PC-9 (cell line): ENCODE data around the gene KCNMB2. TPM values are rescaled to one million over a fixed set of nuclear protein-coding genes. Genes with fewer than 3 reads are reported as not detected.

Source experiments
- BruUV-seq: library from RNA; stranded (reverse); fragments of 400-500 nt; replicated peaks from 2 replicates; lab custom pipeline; 2021; lab: Mats Ljungman, UMichigan
- CTCF ChIA-PET: fragments of 300-600 bp; sonication (Branson Sonifier 250); formaldehyde crosslinking; loops from one replicate; lab custom pipeline; 2022; ENCODE audit warnings: antibody characterized with exemption; lab: Charles Lee
- POLR2A ChIA-PET: fragments of 300-600 bp; sonication (Branson Sonifier 250); formaldehyde crosslinking; loops from one replicate; lab custom pipeline; 2022; ENCODE audit warnings: antibody characterized with exemption; ENCODE audit not compliant: unreplicated experiment; lab: Charles Lee
- DNase-seq, 2 experiments: peaks; one replicate each; pipeline versions ENCODE4 v3.0.0 to v3.0.0-alpha.2; 2015 to 2022; ENCODE audit warnings: mixed read lengths in 1 of 2
- H2AFZ ChIP-seq: fragments of 200-600 bp; sonication (generic); 2 replicates; pipeline ENCODE4 v1.8.1; 2017; ENCODE audit warnings: antibody characterized with exemption
- H3F3A ChIP-seq: fragments of 200-600 bp; sonication (generic); 2 replicates; pipeline ENCODE4 v1.8.1; 2017; ENCODE audit warnings: antibody characterized with exemption, mild to moderate bottlenecking, low read depth; ENCODE audit not compliant: insufficient read depth
- H3K27ac ChIP-seq: fragments of 200-600 bp; sonication (generic); 2 replicates; pipeline ENCODE4 v1.6.1; 2016; ENCODE audit warnings: mixed run types
- H3K27me3 ChIP-seq: fragments of 200-600 bp; sonication (generic); 2 replicates; pipeline ENCODE4 v1.6.1; 2016; ENCODE audit warnings: low read depth, mixed run types; ENCODE audit not compliant: insufficient read depth
- H3K36me3 ChIP-seq: fragments of 200-600 bp; sonication (generic); 2 replicates; pipeline ENCODE4 v1.6.1; 2016; ENCODE audit warnings: low read depth, mixed run types
- H3K4me1 ChIP-seq: fragments of 200-600 bp; sonication (generic); replicated peaks from 2 replicates; pipeline ENCODE4 v1.6.1; 2016; ENCODE audit warnings: mixed run types; ENCODE audit not compliant: insufficient read depth
- H3K4me2 ChIP-seq: fragments of 200-600 bp; sonication (generic); 2 replicates; pipeline ENCODE4 v1.6.1; 2017; ENCODE audit warnings: mixed run types
- H3K4me3 ChIP-seq: fragments of 200-600 bp; sonication (generic); 2 replicates; pipeline ENCODE4 v1.6.1; 2016; ENCODE audit warnings: mixed run types
- H3K79me2 ChIP-seq: fragments of 200-600 bp; sonication (generic); 2 replicates; pipeline ENCODE4 v1.6.1; 2017; ENCODE audit warnings: low read depth, mixed run types
- H3K9me2 ChIP-seq: fragments of 200-600 bp; sonication (generic); 2 replicates; pipeline ENCODE4 v1.8.1; 2017; ENCODE audit warnings: mild to moderate bottlenecking; ENCODE audit not compliant: insufficient read depth
- H3K9me3 ChIP-seq: fragments of 200-600 bp; sonication (generic); 2 replicates; pipeline ENCODE4 v1.8.1; 2016; ENCODE audit warnings: low read depth; ENCODE audit not compliant: insufficient read depth
- H4K20me1 ChIP-seq: fragments of 200-600 bp; sonication (generic); 2 replicates; pipeline ENCODE4 v1.8.1; 2017; ENCODE audit not compliant: insufficient read depth
- EZH2 ChIP-seq: fragments of 200-600 bp; sonication (generic); IDR thresholded peaks from 2 replicates; pipeline ENCODE4 v1.8.0; 2017; ENCODE audit warnings: antibody characterized with exemption, low read depth
- intact Hi-C: fragments of 100-400 bp; cut with micrococcal nuclease; formaldehyde crosslinking; loops from one replicate; pipeline ENCODE4 v1.10.0; 2022; ENCODE audit not compliant: unreplicated experiment
- total RNA-seq: library from RNA; stranded (reverse); gene quantifications from 2 replicates; pipeline ENCODE4 v1.2.3, GENCODE V29; 2021
- TF ChIP-seq, protein P1 (sequence below): fragments of 200-600 bp; sonication (generic); conservative IDR thresholded peaks from 2 replicates; pipeline ENCODE4 v1.6.1; 2017; ENCODE audit warnings: mixed run types, antibody characterized with exemption, mild to moderate bottlenecking, moderate library complexity

Gene KCNMB2
- total RNA-seq, 1 experiment from 2014 or later = not detected

DNA sequence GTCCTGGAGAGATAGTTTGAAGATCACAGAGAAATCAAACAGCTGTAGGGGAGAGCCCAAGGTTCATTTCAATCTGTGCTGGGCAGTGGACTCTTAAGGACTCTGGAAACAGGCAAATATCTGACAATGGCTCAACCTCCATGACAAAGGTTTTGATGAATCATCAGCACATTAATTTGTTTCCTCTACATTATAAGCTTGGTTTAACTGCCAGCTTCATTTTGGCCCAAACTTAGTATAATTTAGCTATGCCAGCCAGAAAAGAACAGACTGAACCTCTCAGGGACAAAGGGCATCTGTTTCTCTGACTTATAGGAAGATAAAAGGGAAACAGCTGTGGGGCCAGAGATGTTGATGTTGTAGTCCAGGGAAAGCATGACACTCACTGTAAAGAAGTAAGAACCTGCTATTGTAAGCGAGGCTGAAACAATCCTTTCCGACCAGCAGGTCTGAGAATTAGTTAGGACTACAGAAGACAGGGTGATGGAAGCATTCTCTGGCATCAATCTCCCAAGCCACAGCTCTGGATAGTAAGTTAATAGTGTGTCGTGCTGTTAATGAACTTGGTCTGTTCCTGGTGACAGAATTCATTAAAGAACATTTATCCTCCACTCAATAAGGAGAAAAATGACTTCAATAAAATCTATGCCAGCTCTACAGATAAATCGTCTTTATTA is 110.1 kb downstream of the KCNMB2 start:
- Histone ChIP-seq H3K79me2 (no peaks in the 10 kb centered on the region), H3K36me3 (no peaks in the 10 kb centered on the region), H3K27ac (no peak overlapping the region), H3K27me3 (no peaks in the 10 kb centered on the region), H3K9me3 (no peaks in the 10 kb centered on the region), H3K9me2 (0 out of 2 replicates have a peak, but pooled peaks cover 3% of the 10 kb centered on the region), H2AFZ (no peak overlapping the region), H3K4me1 (no peaks in the 10 kb centered on the region), H3K4me3 (no peak overlapping the region), H3F3A (no peaks in the 10 kb centered on the region), H4K20me1 (no peaks in the 10 kb centered on the region), H3K4me2 (no peak overlapping the region)
- no peak for DNase-seq
- ChIA-PET POLR2A (no interaction called here), CTCF (no interaction called here)
- TF ChIP-seq, protein P1, sequence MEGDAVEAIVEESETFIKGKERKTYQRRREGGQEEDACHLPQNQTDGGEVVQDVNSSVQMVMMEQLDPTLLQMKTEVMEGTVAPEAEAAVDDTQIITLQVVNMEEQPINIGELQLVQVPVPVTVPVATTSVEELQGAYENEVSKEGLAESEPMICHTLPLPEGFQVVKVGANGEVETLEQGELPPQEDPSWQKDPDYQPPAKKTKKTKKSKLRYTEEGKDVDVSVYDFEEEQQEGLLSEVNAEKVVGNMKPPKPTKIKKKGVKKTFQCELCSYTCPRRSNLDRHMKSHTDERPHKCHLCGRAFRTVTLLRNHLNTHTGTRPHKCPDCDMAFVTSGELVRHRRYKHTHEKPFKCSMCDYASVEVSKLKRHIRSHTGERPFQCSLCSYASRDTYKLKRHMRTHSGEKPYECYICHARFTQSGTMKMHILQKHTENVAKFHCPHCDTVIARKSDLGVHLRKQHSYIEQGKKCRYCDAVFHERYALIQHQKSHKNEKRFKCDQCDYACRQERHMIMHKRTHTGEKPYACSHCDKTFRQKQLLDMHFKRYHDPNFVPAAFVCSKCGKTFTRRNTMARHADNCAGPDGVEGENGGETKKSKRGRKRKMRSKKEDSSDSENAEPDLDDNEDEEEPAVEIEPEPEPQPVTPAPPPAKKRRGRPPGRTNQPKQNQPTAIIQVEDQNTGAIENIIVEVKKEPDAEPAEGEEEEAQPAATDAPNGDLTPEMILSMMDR = no peak
- TF ChIP-seq EZH2 = no peak
- intact Hi-C loops = no loop called here
- no TSS peak for BruUV-seq

DNA sequence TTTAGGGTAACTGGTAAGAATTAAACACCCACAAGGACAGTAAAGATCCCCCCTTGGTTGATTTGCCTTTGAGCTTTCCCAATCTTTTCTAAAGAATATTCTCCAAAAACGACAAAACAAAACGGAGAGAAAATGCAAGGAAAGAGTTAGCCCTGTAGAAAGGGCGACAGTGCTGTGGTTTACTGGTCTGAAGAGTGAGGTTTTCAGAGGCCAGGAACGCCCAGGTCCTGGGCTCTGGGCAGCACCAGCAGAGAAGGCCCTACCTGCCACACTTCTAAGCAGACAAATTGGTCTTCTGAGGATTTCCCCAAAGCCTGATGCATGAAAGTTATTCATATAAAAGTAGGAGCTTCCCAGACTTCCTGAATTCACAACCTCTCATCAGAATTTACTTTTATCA is 119.3 kb downstream of the KCNMB2 start:
- Histone ChIP-seq H3K27me3 (no peaks in the 10 kb centered on the region), H4K20me1 (no peaks in the 10 kb centered on the region), H3K9me3 (no peaks in the 10 kb centered on the region), H3K27ac (no peak overlapping the region), H3K9me2 (no peaks in the 10 kb centered on the region), H3K4me1 (no peaks in the 10 kb centered on the region), H3K4me2 (no peak overlapping the region), H2AFZ (no peak overlapping the region), H3K4me3 (no peak overlapping the region), H3K79me2 (no peaks in the 10 kb centered on the region), H3K36me3 (no peaks in the 10 kb centered on the region), H3F3A (no peaks in the 10 kb centered on the region)
- ChIA-PET CTCF (no interaction called here), POLR2A (no interaction called here)
- TF ChIP-seq, protein P1 = no peak
- TF ChIP-seq EZH2 = no peak
- no TSS peak for BruUV-seq
- intact Hi-C loops = no loop called here
- DNase-seq = no peak

DNA sequence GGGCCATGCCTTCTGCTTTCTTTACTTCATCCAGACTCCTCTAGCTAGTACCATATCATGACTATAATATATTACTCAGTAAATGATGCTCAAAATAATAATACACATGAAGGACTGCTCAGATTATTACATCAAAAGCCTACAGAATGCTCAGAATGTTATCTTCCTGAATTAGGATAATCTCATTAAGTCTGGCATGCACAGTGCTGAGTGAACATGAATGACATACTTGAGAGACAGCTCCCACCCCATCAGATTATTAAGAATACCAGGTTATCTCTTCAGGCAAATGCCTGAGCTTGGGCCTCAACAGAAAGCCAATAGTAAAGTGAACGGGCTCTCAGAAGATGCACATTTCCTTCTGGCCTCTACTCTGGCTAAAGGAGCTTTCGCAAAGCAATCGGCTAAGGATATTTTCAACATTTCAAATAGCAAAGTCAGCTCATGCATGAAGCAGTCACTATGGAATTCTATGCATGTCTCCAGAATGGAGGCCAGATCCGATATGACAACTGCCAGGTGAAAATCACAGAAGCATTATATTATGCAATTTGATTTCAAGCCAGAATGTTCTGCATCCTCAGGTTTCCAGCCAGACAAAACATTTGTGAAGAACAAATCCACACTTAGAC is 122.6 kb downstream of the KCNMB2 start:
- BruUV-seq = no TSS peak
- H2AFZ ChIP-seq = no peak overlapping the region

More for the DNA sequence above, 122.6 kb downstream of the KCNMB2 start:
- TF ChIP-seq, protein P1 = no peak
- no peak for TF ChIP-seq EZH2
- no peaks in the 10 kb centered on the region for H3K9me2 ChIP-seq
- no peak overlapping the region for H3K27ac ChIP-seq
- H4K20me1 ChIP-seq = no peaks in the 10 kb centered on the region
- no peaks in the 10 kb centered on the region for H3K79me2 ChIP-seq
- no peaks in the 10 kb centered on the region for H3F3A ChIP-seq
- no peaks in the 10 kb centered on the region for H3K9me3 ChIP-seq
- H3K4me3 ChIP-seq = no peak overlapping the region
- no peak for DNase-seq
- no peak overlapping the region for H3K4me2 ChIP-seq
- H3K36me3 ChIP-seq = no peaks in the 10 kb centered on the region
- H3K27me3 ChIP-seq = no peaks in the 10 kb centered on the region
- H3K4me1 ChIP-seq = no peaks in the 10 kb centered on the region
- intact Hi-C loops = no loop called here
- CTCF ChIA-PET = no interaction called here
- POLR2A ChIA-PET = no interaction called here
